Transverse colon (tissue), 4 donors: Measurements from ENCODE around the gene FAM47E. TPM values are rescaled to one million over a fixed set of nuclear protein-coding genes. Genes with fewer than 3 reads are reported as not detected.

Source experiments
- DNase-seq: peaks from one replicate; pipeline ENCODE4 v3.0.0-alpha.2; 2019
- H3K27ac ChIP-seq, 4 donors: fragments of 200-600 bp; sonication (generic); 2 replicates each; pipeline ENCODE4 v1.5.1; 2016 to 2018; ENCODE audit warnings: inconsistent platforms in 4 of 4
- H3K27me3 ChIP-seq: fragments of 200-600 bp; sonication (generic); 2 replicates; pipeline ENCODE4 v1.5.1; 2017; ENCODE audit warnings: inconsistent platforms
- H3K36me3 ChIP-seq, 4 donors: fragments of 200-600 bp; sonication (generic); 2 replicates each; pipeline ENCODE4 v1.5.1; 2017 to 2019; ENCODE audit warnings: inconsistent platforms in 4 of 4
- H3K4me1 ChIP-seq, 4 donors: fragments of 200-600 bp; sonication (generic); 2 replicates each; pipeline ENCODE4 v1.5.1; 2017 to 2020; ENCODE audit warnings: inconsistent platforms in 4 of 4
- H3K4me3 ChIP-seq, 4 donors: fragments of 200-600 bp; sonication (generic); 1 replicate in 1 of 4; 2 replicates in 3 of 4; pipeline versions ENCODE4 v1.5.1 to v1.6.1; 2017 to 2019; ENCODE audit warnings: inconsistent platforms in 4 of 4
- H3K9me3 ChIP-seq, 2 donors: fragments of 200-600 bp; sonication (generic); 2 replicates each; pipeline ENCODE4 v1.5.1; 2017 to 2019; ENCODE audit warnings: inconsistent platforms in 2 of 2
- EP300 ChIP-seq: sonication (generic); formaldehyde crosslinking; IDR thresholded peaks from one replicate; pipeline ENCODE4 v1.6.1; 2017; ENCODE audit warnings: antibody characterized with exemption, low read depth
- POLR2A ChIP-seq: fragments of 450-650 bp; IDR thresholded peaks from one replicate; pipeline ENCODE4 v1.6.1; 2016; ENCODE audit warnings: antibody characterized with exemption, mild to moderate bottlenecking, moderate library complexity
- POLR2AphosphoS5 ChIP-seq, 3 donors: sonication (generic); formaldehyde crosslinking; IDR thresholded peaks; one replicate each; pipeline ENCODE4 v1.6.1; 2016; ENCODE audit warnings: antibody characterized with exemption in 3 of 3
- WGBS, 2 donors: methylation state at CpG; one replicate each; pipeline ENCODE4 v1.1.5; 2018; ENCODE audit warnings: low coverage in 1 of 2; 5-methylcytosine and 5-hydroxymethylcytosine counted together
- in situ Hi-C, 4 donors: fragments of 200-750 bp; cut with MboI; loops; one replicate each; pipeline versions ENCODE4 v1.15.0 to v1.15.1; 2017; ENCODE audit warnings: low sequenced_read_pairs in 3 of 4, low pct_ligation_motif_present in 1 of 4, low pct_unique_long_range_greater_than_20kb in 1 of 4
- intact Hi-C: fragments of 100-400 bp; cut with DNase I; formaldehyde crosslinking; loops from one replicate; pipeline ENCODE4 v1.15.1; 2023; ENCODE audit warnings: low total_unique reads
- total RNA-seq, 4 donors: library from RNA; depleted of rRNA; stranded (reverse); fragments of >200 nt; gene quantifications; one replicate each; pipeline ENCODE4 v1.1.0, GENCODE V29; 2016
- TF ChIP-seq, protein P1 (sequence below), 5 experiments: fragments of 200-600 bp in 3 of 5; fragments of 450-650 bp in 2 of 5; sonication (generic) in 3 of 5; IDR thresholded peaks; 1 replicate in 2 of 5; 2 replicates in 3 of 5; pipeline ENCODE4 v1.5.1; 2016 to 2017; ENCODE audit warnings: antibody characterized with exemption in 5 of 5, inconsistent platforms in 3 of 5, mild to moderate bottlenecking in 2 of 5, moderate library complexity in 1 of 5

Gene FAM47E
- total RNA-seq, 4 donors from 2014 or later: 0.20 to 7.8 (median 2.8) TPM

- H3K9me3 ChIP-seq: no peaks in the 10 kb centered on the region
- H3K36me3 ChIP-seq: no peaks in the 10 kb centered on the region
- no peak for DNase-seq
- WGBS, 2 donors: 93 to 96% methylated on average over 4 of the region's 4 CpGs
- in situ Hi-C loops (no loop called here), intact Hi-C loops (loop anchor here (10.0 kb wide), 1 partner anchor 126 kb away; no protein-coding TSS in a partner anchor)
- H3K4me1 ChIP-seq: peaks cover 4 to 34% (median 5%) of the 10 kb centered on the region in 4 donors
- H3K27me3 ChIP-seq: no peaks in the 10 kb centered on the region
- TF ChIP-seq POLR2AphosphoS5 (IDR thresholded peaks at IDR 0.05) (peak in 1 of 3 donors; percentile 24), EP300 (no peak)
- H3K27ac ChIP-seq: peak overlapping the region; percentile 15 to 55 (median 46)
- H3K4me3 ChIP-seq: no peak overlapping the region
These were observed 49.7 kb downstream of the FAM47E start for GRCh38 chr4:76301068-76301774.

GRCh38 chr4:76301775-76302162 lies 50.2 kb downstream of the FAM47E start:
- DNase-seq: no peak
- in situ Hi-C loops: no loop called here
- H3K27ac ChIP-seq: peak overlapping the region; percentile 15 to 55 (median 46)
- intact Hi-C loops: loop anchor here (10.0 kb wide), 1 partner anchor 127 kb away; no protein-coding TSS in a partner anchor
- TF ChIP-seq POLR2AphosphoS5 (IDR thresholded peaks at IDR 0.05) (no peak), EP300 (no peak), POLR2A (no peak)
- TF ChIP-seq, protein P1, sequence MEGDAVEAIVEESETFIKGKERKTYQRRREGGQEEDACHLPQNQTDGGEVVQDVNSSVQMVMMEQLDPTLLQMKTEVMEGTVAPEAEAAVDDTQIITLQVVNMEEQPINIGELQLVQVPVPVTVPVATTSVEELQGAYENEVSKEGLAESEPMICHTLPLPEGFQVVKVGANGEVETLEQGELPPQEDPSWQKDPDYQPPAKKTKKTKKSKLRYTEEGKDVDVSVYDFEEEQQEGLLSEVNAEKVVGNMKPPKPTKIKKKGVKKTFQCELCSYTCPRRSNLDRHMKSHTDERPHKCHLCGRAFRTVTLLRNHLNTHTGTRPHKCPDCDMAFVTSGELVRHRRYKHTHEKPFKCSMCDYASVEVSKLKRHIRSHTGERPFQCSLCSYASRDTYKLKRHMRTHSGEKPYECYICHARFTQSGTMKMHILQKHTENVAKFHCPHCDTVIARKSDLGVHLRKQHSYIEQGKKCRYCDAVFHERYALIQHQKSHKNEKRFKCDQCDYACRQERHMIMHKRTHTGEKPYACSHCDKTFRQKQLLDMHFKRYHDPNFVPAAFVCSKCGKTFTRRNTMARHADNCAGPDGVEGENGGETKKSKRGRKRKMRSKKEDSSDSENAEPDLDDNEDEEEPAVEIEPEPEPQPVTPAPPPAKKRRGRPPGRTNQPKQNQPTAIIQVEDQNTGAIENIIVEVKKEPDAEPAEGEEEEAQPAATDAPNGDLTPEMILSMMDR (IDR thresholded peaks at IDR 0.05): no peak
- H3K9me3 ChIP-seq: no peaks in the 10 kb centered on the region
- no peaks in the 10 kb centered on the region for H3K27me3 ChIP-seq
- no peaks in the 10 kb centered on the region for H3K36me3 ChIP-seq
- 33 to 35% methylated on average over 1 of the region's 1 CpG for WGBS, 2 donors
- H3K4me1 ChIP-seq: peaks cover 4 to 34% (median 5%) of the 10 kb centered on the region in 4 donors
- H3K4me3 ChIP-seq: no peak overlapping the region

- intact Hi-C loops (loop anchor here (10.0 kb wide), 1 partner anchor 128 kb away; no protein-coding TSS in a partner anchor), in situ Hi-C loops (no loop called here)
- Histone ChIP-seq H3K36me3 (no peaks in the 10 kb centered on the region), H3K9me3 (no peaks in the 10 kb centered on the region), H3K4me3 (no peak overlapping the region), H3K4me1 (peaks cover 5 to 43% (median 15%) of the 10 kb centered on the region in 4 donors), H3K27me3 (no peaks in the 10 kb centered on the region), H3K27ac (no peak overlapping the region)
- 78 to 79% methylated on average over 2 to 3 of the region's 3 CpGs for WGBS, 2 donors
- TF ChIP-seq, protein P1 (IDR thresholded peaks at IDR 0.05): no peak
- TF ChIP-seq POLR2A (no peak), EP300 (no peak), POLR2AphosphoS5 (IDR thresholded peaks at IDR 0.05) (no peak)
- DNase-seq: no peak
These were observed 51.4 kb downstream of the FAM47E start for GRCh38 chr4:76302826-76303438.

GRCh38 chr4:76305033-76305687 lies 53.6 kb downstream of the FAM47E start:
- no peaks in the 10 kb centered on the region for H3K27me3 ChIP-seq
- H3K9me3 ChIP-seq: no peaks in the 10 kb centered on the region
- peaks cover 10 to 62% (median 29%) of the 10 kb centered on the region in 4 donors for H3K4me1 ChIP-seq
- 78 to 100% methylated on average over 1 to 7 of the region's 7 CpGs for WGBS, 2 donors
- in situ Hi-C loops: no loop called here
- peak overlapping the region in 3 of 4 donors; percentile 66 to 89 (median 85) for H3K4me3 ChIP-seq
- peaks cover 0 to 4% (median 0%) of the 10 kb centered on the region in 4 donors for H3K36me3 ChIP-seq
- intact Hi-C loops: loop anchor here (1.0 to 10.0 kb wide), 2 partner anchors 130 to 195 kb away; no protein-coding TSS in a partner anchor
- TF ChIP-seq, protein P1 (IDR thresholded peaks at IDR 0.05): no peak
- TF ChIP-seq EP300 (no peak), POLR2AphosphoS5 (IDR thresholded peaks at IDR 0.05) (no peak), POLR2A (no peak)
- no peak for DNase-seq
- peak overlapping the region; percentile 89 to 96 (median 93) for H3K27ac ChIP-seq
